Measurements from ENCODE around the gene USE1. TPM values are rescaled to one million over a fixed set of nuclear protein-coding genes. Genes with fewer than 3 reads are reported as not detected.
A peak's percentile ranks its signal among the peaks of the same experiment; 100 is the strongest.

Gene USE1
- total and polyA plus RNA-seq, 4 donors, result 18.7 to 75.2 (median 35.6) TPM

- DNase-seq (no peak), ATAC-seq (ENCODE audit: low FRiP score) (no peak)
- Histone ChIP-seq H3K4me3 (ENCODE audit: low read length in 2 of 2) (no peak overlapping the region), H3K27ac (ENCODE audit: low read depth in 1 of 2, low read length in 2 of 2) (no peak overlapping the region), H3K27me3 (ENCODE audit: control insufficient read depth in 1 of 2, insufficient read depth in 2 of 2, low read length in 1 of 2) (no peaks in the 10 kb centered on the region), H3K4me1 (ENCODE audit: control insufficient read depth in 1 of 2, insufficient read depth in 2 of 2, low read length in 2 of 2) (peaks cover 0 to 3% of the 10 kb centered on the region in 2 donors), H3K36me3 (ENCODE audit: control insufficient read depth in 1 of 2, insufficient read depth in 2 of 2, low read length in 1 of 2) (no peaks in the 10 kb centered on the region), H3K9me3 (ENCODE audit: control insufficient read depth, low read length) (no peaks in the 10 kb centered on the region)
- WGBS, 2 donors, result 88 to 90% methylated on average over 18 of the region's 18 CpGs
- intact Hi-C loops (cut with DNase I), result no loop called here
Measured at GRCh38 chr19:17236811-17237543, 21.8 kb downstream of the USE1 start.

- Histone ChIP-seq H3K27me3 (ENCODE audit: control insufficient read depth in 1 of 2, insufficient read depth in 2 of 2, low read length in 1 of 2) (no peaks in the 10 kb centered on the region), H3K4me1 (ENCODE audit: control insufficient read depth in 1 of 2, insufficient read depth in 2 of 2, low read length in 2 of 2) (peaks cover 0 to 3% of the 10 kb centered on the region in 2 donors), H3K36me3 (ENCODE audit: control insufficient read depth in 1 of 2, insufficient read depth in 2 of 2, low read length in 1 of 2) (no peaks in the 10 kb centered on the region), H3K9me3 (ENCODE audit: control insufficient read depth, low read length) (no peaks in the 10 kb centered on the region), H3K27ac (ENCODE audit: low read depth in 1 of 2, low read length in 2 of 2) (no peak overlapping the region), H3K4me3 (ENCODE audit: low read length in 2 of 2) (no peak overlapping the region)
- intact Hi-C loops (cut with DNase I), result no loop called here
- 91% methylated on average over 13 of the region's 13 CpGs for WGBS, 2 donors
- DNase-seq (no peak), ATAC-seq (ENCODE audit: low FRiP score) (no peak)
Measured at GRCh38 chr19:17237747-17238706, 22.9 kb downstream of the USE1 start.

- no peaks in the 10 kb centered on the region for H3K4me1 ChIP-seq (ENCODE audit: control insufficient read depth in 1 of 2, insufficient read depth in 2 of 2, low read length in 2 of 2)
Measured at GRCh38 chr19:17240062-17240752, 25.1 kb downstream of the USE1 start.

GRCh38 chr19:17240826-17241399 lies 25.8 kb downstream of the USE1 start:
- Histone ChIP-seq H3K27ac (ENCODE audit: low read depth in 1 of 2, low read length in 2 of 2) (peak overlapping the region in 1 of 2 donors; percentile 29), H3K4me3 (ENCODE audit: low read length in 2 of 2) (no peak overlapping the region), H3K9me3 (ENCODE audit: control insufficient read depth, low read length) (no peaks in the 10 kb centered on the region), H3K27me3 (ENCODE audit: control insufficient read depth in 1 of 2, insufficient read depth in 2 of 2, low read length in 1 of 2) (no peaks in the 10 kb centered on the region), H3K36me3 (ENCODE audit: control insufficient read depth in 1 of 2, insufficient read depth in 2 of 2, low read length in 1 of 2) (no peaks in the 10 kb centered on the region), H3K4me1 (ENCODE audit: control insufficient read depth in 1 of 2, insufficient read depth in 2 of 2, low read length in 2 of 2) (no peaks in the 10 kb centered on the region)
- ATAC-seq (ENCODE audit: low FRiP score) (no peak), DNase-seq (no peak)
- 93 to 97% methylated on average over 6 of the region's 6 CpGs for WGBS, 2 donors
- intact Hi-C loops (cut with DNase I), result no loop called here

More at GRCh38 chr19:17240062-17240752, 25.1 kb downstream of the USE1 start:
- DNase-seq (no peak), ATAC-seq (ENCODE audit: low FRiP score) (no peak)
- H3K27ac ChIP-seq (ENCODE audit: low read depth in 1 of 2, low read length in 2 of 2), result no peak overlapping the region
- no peak overlapping the region for H3K4me3 ChIP-seq (ENCODE audit: low read length in 2 of 2)
- H3K9me3 ChIP-seq (ENCODE audit: control insufficient read depth, low read length), result no peaks in the 10 kb centered on the region
- intact Hi-C loops (cut with DNase I), result no loop called here
- no peaks in the 10 kb centered on the region for H3K36me3 ChIP-seq (ENCODE audit: control insufficient read depth in 1 of 2, insufficient read depth in 2 of 2, low read length in 1 of 2)
- H3K27me3 ChIP-seq (ENCODE audit: control insufficient read depth in 1 of 2, insufficient read depth in 2 of 2, low read length in 1 of 2), result no peaks in the 10 kb centered on the region
- WGBS, 2 donors, result 68 to 72% methylated on average over 24 of the region's 24 CpGs

GRCh38 chr19:17242431-17243208 lies 27.5 kb downstream of the USE1 start:
- Histone ChIP-seq H3K9me3 (ENCODE audit: control insufficient read depth, low read length) (no peaks in the 10 kb centered on the region), H3K4me1 (ENCODE audit: control insufficient read depth in 1 of 2, insufficient read depth in 2 of 2, low read length in 2 of 2) (no peaks in the 10 kb centered on the region), H3K4me3 (ENCODE audit: low read length in 2 of 2) (no peak overlapping the region), H3K27me3 (ENCODE audit: control insufficient read depth in 1 of 2, insufficient read depth in 2 of 2, low read length in 1 of 2) (no peaks in the 10 kb centered on the region), H3K27ac (ENCODE audit: low read depth in 1 of 2, low read length in 2 of 2) (peak overlapping the region in 1 of 2 donors; percentile 14), H3K36me3 (ENCODE audit: control insufficient read depth in 1 of 2, insufficient read depth in 2 of 2, low read length in 1 of 2) (no peaks in the 10 kb centered on the region)
- intact Hi-C loops (cut with DNase I), result no loop called here
- ATAC-seq (ENCODE audit: low FRiP score) (no peak), DNase-seq (no peak)
- WGBS, 2 donors, result 62 to 63% methylated on average over 8 of the region's 8 CpGs

- no peaks in the 10 kb centered on the region for H3K27me3 ChIP-seq (ENCODE audit: control insufficient read depth in 1 of 2, insufficient read depth in 2 of 2, low read length in 1 of 2)
- H3K36me3 ChIP-seq (ENCODE audit: control insufficient read depth in 1 of 2, insufficient read depth in 2 of 2, low read length in 1 of 2), result no peaks in the 10 kb centered on the region
- H3K4me3 ChIP-seq (ENCODE audit: low read length in 2 of 2), result peak overlapping the region; percentile 76 to 86
- H3K9me3 ChIP-seq (ENCODE audit: control insufficient read depth, low read length), result no peaks in the 10 kb centered on the region
- H3K4me1 ChIP-seq (ENCODE audit: control insufficient read depth in 1 of 2, insufficient read depth in 2 of 2, low read length in 2 of 2), result no peaks in the 10 kb centered on the region
- intact Hi-C loops (cut with DNase I), result no loop called here
- DNase-seq (no peak), ATAC-seq (ENCODE audit: low FRiP score) (no peak)
- WGBS, 2 donors, result 20 to 23% methylated on average over 8 of the region's 8 CpGs
- peak overlapping the region in 1 of 2 donors; percentile 0 for H3K27ac ChIP-seq (ENCODE audit: low read depth in 1 of 2, low read length in 2 of 2)
Measured at GRCh38 chr19:17243211-17243829, 28.2 kb downstream of the USE1 start.

GRCh38 chr19:17243830-17244617 lies 28.9 kb downstream of the USE1 start:
- Histone ChIP-seq H3K4me3 (ENCODE audit: low read length in 2 of 2) (peak overlapping the region; percentile 76 to 86), H3K27me3 (ENCODE audit: control insufficient read depth in 1 of 2, insufficient read depth in 2 of 2, low read length in 1 of 2) (no peaks in the 10 kb centered on the region), H3K36me3 (ENCODE audit: control insufficient read depth in 1 of 2, insufficient read depth in 2 of 2, low read length in 1 of 2) (no peaks in the 10 kb centered on the region), H3K4me1 (ENCODE audit: control insufficient read depth in 1 of 2, insufficient read depth in 2 of 2, low read length in 2 of 2) (no peaks in the 10 kb centered on the region), H3K27ac (ENCODE audit: low read depth in 1 of 2, low read length in 2 of 2) (peak overlapping the region in 1 of 2 donors; percentile 0), H3K9me3 (ENCODE audit: control insufficient read depth, low read length) (no peaks in the 10 kb centered on the region)
- intact Hi-C loops (cut with DNase I), result no loop called here
- ATAC-seq (ENCODE audit: low FRiP score) (peak; percentile 30), DNase-seq (peak; percentile 78 to 88)
- 1 to 4% methylated on average over 52 of the region's 52 CpGs for WGBS, 2 donors

Measured in aorta (tissue), 5 donors.